ENCODE data around the gene ARL6IP6. TPM values are rescaled to one million over a fixed set of nuclear protein-coding genes. Genes with fewer than 3 reads are reported as not detected.
A peak's percentile ranks its signal among the peaks of the same experiment; 100 is the strongest.
"Not testable (repeated sequence)": the region's sequence is repeated elsewhere in the genome, so short reads cannot be mapped to it uniquely, and the experiment has no call there.

ARL6IP6 gene
- total and polyA plus RNA-seq, 4 donors: 7.5 to 17.9 (median 12.3) TPM

DNA sequence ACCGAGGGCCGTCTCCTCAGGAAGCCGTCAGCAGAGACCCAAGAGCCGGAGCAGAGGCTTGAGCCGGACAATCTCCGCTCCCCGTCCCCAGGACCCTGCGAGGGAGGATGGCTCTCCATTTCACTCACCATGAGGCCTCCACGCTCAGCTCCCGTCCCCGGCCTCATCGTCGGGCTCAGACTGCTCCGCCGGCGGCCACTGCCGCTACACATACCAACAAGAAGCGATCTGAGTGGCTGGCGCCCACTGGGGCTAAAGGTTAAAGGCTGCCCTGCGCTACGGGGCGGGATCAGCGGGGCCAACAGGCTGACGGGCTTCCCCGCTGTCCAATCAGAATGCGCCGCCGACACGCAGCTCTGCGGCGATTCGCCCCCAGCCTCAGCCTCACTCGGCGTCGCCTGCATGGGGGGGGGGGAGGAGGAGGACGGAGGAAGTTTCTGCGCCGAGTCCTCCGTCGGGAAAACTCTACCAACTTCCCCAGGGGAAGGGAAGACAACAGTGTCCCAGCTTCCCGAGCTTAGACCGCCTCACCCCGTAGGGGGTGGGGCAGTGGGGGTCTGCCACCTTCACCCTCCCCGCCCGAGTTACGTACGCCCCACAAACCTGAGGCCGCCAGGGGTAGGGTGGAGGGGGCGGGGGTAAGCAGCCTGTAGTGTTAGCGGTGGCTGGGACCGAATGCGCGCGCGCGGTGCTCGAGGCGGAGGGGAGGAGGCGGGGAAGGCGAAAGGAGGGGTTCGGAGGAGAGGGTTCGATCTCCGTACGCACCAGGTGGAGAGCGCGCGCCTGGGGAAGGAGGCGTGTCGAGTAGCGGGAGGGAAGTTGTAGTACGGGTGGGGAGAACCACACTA is 968 bp upstream of the ARL6IP6 start, which contains the start of gene PRPF40A:
Gene PRPF40A, minus strand, starts transcription at position 234 of the 848 bp plus-strand sequence. Its CDS starts 22 bp downstream, at position 212.
- Histone ChIP-seq H3K4me1 (ENCODE audit: control insufficient read depth in 5 of 5, insufficient read depth in 5 of 5, low read length in 5 of 5) (peaks cover 0 to 36% (median 11%) of the 10 kb centered on the region in 5 donors), H3K9ac (ENCODE audit: insufficient read depth in 1 of 2, low read length in 2 of 2) (peak within 1 kb of the TSS; percentile 96 to 98), H3K27ac (ENCODE audit: low read depth in 1 of 2, low read length in 1 of 2) (peak within 1 kb of the TSS; percentile 79 to 98), H3K36me3 (ENCODE audit: control insufficient read depth in 4 of 4, insufficient read depth in 4 of 4, low read length in 4 of 4) (peaks cover 0 to 24% (median 7%) of the 10 kb centered on the region in 4 donors), H3K27me3 (ENCODE audit: control insufficient read depth in 3 of 3, insufficient read depth in 3 of 3, low read length in 2 of 3) (no peaks in the 10 kb centered on the region), H3K9me3 (ENCODE audit: control insufficient read depth in 4 of 4, insufficient read depth in 3 of 4, low read length in 3 of 4) (no peaks in the 10 kb centered on the region), H3K4me3 (peak within 1 kb of the TSS; percentile 94)
- DNase-seq (peak; percentile 99), ATAC-seq (ENCODE audit: insufficient read depth, low FRiP score) (peak; percentile 93)
- WGBS, 2 donors: 0% methylated on average over 59 to 71 of the region's 71 CpGs
- TF ChIP-seq, protein P1, sequence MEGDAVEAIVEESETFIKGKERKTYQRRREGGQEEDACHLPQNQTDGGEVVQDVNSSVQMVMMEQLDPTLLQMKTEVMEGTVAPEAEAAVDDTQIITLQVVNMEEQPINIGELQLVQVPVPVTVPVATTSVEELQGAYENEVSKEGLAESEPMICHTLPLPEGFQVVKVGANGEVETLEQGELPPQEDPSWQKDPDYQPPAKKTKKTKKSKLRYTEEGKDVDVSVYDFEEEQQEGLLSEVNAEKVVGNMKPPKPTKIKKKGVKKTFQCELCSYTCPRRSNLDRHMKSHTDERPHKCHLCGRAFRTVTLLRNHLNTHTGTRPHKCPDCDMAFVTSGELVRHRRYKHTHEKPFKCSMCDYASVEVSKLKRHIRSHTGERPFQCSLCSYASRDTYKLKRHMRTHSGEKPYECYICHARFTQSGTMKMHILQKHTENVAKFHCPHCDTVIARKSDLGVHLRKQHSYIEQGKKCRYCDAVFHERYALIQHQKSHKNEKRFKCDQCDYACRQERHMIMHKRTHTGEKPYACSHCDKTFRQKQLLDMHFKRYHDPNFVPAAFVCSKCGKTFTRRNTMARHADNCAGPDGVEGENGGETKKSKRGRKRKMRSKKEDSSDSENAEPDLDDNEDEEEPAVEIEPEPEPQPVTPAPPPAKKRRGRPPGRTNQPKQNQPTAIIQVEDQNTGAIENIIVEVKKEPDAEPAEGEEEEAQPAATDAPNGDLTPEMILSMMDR (IDR thresholded peaks at IDR 0.05; ENCODE audit: control extremely low read depth, extremely low read depth): no peak

DNA sequence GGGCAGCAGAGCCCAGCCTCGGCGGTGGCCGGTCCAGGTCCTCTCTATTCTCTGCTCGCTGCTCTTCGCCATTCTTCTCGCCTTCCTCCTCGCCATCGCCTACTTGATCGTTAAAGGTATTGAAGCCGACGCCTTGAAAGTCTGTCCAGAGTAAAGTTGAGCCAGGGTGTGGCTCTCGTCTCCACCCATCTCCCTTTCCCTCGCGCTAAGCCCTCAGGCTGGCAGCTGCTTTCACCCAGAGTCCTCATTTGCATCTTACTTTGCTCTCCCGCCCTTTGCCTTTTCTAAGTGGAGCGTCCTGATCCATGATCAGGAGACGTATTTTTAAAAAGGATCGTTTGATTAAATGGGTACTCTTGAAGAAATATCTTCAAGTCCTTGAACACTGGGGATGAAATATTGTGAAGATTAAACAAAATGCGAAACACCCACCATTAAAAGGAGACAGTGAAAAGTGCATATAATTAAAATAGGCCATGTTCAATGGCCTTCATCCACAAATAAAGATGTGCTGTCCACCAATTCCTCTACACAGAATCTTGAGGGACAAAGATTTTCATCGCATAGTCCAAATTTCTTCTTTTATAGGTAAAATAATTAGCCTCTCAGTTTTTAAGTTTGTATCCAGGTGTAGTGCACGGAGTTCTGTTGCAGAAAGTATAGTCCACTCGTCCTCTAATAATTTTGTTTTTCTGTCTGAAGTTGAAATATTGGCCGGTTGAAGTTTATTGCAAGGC is 657 bp downstream of the ARL6IP6 start:
- TF ChIP-seq, protein P1 (IDR thresholded peaks at IDR 0.05; ENCODE audit: control extremely low read depth, extremely low read depth): no peak
- ATAC-seq (ENCODE audit: insufficient read depth, low FRiP score) (no peak), DNase-seq (peak in 2 of 3 donors; percentile 43 to 50)
- H3K36me3 ChIP-seq (ENCODE audit: control insufficient read depth in 4 of 4, insufficient read depth in 4 of 4, low read length in 4 of 4): peaks cover 0 to 15% (median 2%) of the 10 kb centered on the region in 4 donors
- peak overlapping the region; percentile 87 for H3K4me3 ChIP-seq
- peaks cover 0 to 36% (median 11%) of the 10 kb centered on the region in 5 donors for H3K4me1 ChIP-seq (ENCODE audit: control insufficient read depth in 5 of 5, insufficient read depth in 5 of 5, low read length in 5 of 5)
- H3K9me3 ChIP-seq (ENCODE audit: control insufficient read depth in 4 of 4, insufficient read depth in 3 of 4, low read length in 3 of 4): no peaks in the 10 kb centered on the region
- 4 to 6% methylated on average over 23 of the region's 23 CpGs for WGBS, 2 donors
- peak overlapping the region; percentile 14 to 74 for H3K9ac ChIP-seq (ENCODE audit: insufficient read depth in 1 of 2, low read length in 2 of 2)
- H3K27ac ChIP-seq (ENCODE audit: low read depth in 1 of 2, low read length in 1 of 2): peak overlapping the region; percentile 79 to 98
- H3K27me3 ChIP-seq (ENCODE audit: control insufficient read depth in 3 of 3, insufficient read depth in 3 of 3, low read length in 2 of 3): no peaks in the 10 kb centered on the region

DNA sequence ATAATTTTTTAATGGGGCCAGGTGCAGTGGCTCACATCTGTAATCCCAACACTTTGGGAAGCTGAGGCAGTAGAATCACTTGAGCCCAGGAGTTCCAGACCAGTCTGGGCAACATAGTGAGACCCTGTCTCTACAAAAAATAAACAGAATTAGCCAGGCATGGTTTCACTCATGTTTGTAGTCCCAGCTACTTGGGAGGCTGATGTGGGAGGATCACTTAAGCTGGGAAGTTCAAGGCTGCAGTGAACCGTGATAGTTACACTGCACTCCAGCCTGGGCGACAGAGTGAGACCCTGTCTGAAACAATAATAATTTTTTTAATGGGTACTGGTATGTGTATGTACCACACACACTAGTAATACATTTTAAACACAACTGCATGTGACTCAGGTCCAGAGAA is 2.4 kb downstream of the ARL6IP6 start:
- Histone ChIP-seq H3K36me3 (ENCODE audit: control insufficient read depth in 4 of 4, insufficient read depth in 4 of 4, low read length in 4 of 4) (peaks cover 0 to 8% (median 2%) of the 10 kb centered on the region in 4 donors), H3K9me3 (ENCODE audit: control insufficient read depth in 4 of 4, insufficient read depth in 3 of 4, low read length in 3 of 4) (no peaks in the 10 kb centered on the region), H3K27me3 (ENCODE audit: control insufficient read depth in 3 of 3, insufficient read depth in 3 of 3, low read length in 2 of 3) (no peaks in the 10 kb centered on the region), H3K4me1 (ENCODE audit: control insufficient read depth in 5 of 5, insufficient read depth in 5 of 5, low read length in 5 of 5) (peaks cover 0 to 33% (median 9%) of the 10 kb centered on the region in 5 donors), H3K4me3 (no peak overlapping the region), H3K27ac (ENCODE audit: low read depth in 1 of 2, low read length in 1 of 2) (no peak overlapping the region), H3K9ac (ENCODE audit: insufficient read depth in 1 of 2, low read length in 2 of 2) (no peak overlapping the region)
- ATAC-seq (ENCODE audit: insufficient read depth, low FRiP score) (no peak), DNase-seq (no peak)
- 88 to 91% methylated on average over 2 of the region's 2 CpGs for WGBS, 2 donors
- TF ChIP-seq, protein P1 (IDR thresholded peaks at IDR 0.05; ENCODE audit: control extremely low read depth, extremely low read depth): no peak

DNA sequence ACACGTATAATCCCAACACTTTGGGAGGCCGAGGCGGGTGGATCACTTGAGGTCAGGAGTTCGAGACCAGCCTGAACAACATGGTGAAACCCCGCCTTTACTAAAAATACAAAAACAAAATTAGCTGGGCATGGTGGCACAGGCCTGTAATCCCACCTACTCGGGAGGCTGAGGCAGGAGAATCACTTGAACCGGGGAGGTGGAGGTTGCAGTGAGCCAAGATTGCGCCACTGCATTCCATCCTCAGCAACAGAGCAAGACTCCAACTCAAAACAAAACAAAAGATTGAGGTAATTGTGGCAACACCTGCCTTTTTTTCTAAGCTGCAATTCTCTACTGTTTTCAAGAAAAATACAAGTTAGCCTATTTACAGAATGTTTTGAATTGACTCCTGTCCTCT is 4.2 kb downstream of the ARL6IP6 start:
- whole genome bisulfite sequencing, 2 donors: 93 to 95% methylated on average over 8 of the region's 8 CpGs

More for the DNA sequence above, 4.2 kb downstream of the ARL6IP6 start:
- not testable (repeated sequence) for H3K4me3 ChIP-seq; H3K27me3 ChIP-seq (ENCODE audit: control insufficient read depth in 3 of 3, insufficient read depth in 3 of 3, low read length in 2 of 3); H3K9me3 ChIP-seq (ENCODE audit: control insufficient read depth in 4 of 4, insufficient read depth in 3 of 4, low read length in 3 of 4); DNase-seq; H3K27ac ChIP-seq (ENCODE audit: low read depth in 1 of 2, low read length in 1 of 2); H3K9ac ChIP-seq (ENCODE audit: insufficient read depth in 1 of 2, low read length in 2 of 2); ATAC-seq (ENCODE audit: insufficient read depth, low FRiP score)
- H3K36me3 ChIP-seq (ENCODE audit: control insufficient read depth in 4 of 4, insufficient read depth in 4 of 4, low read length in 4 of 4): peaks cover 0 to 12% (median under 1%) of the 10 kb centered on the region in 4 donors
- H3K4me1 ChIP-seq (ENCODE audit: control insufficient read depth in 5 of 5, insufficient read depth in 5 of 5, low read length in 5 of 5): peaks cover 0 to 28% (median 7%) of the 10 kb centered on the region in 5 donors

All from lung (tissue), 12 donors.